H1 (cell line): ENCODE results near the gene CMKLR1. TPM values are rescaled to one million over a fixed set of nuclear protein-coding genes. Genes with fewer than 3 reads are reported as not detected.

Experiments
- CTCF ChIA-PET: fragments of 300-600 bp; sonication (Branson Sonifier 250); formaldehyde crosslinking; loops from one replicate; lab custom pipeline; 2021; ENCODE audit not compliant: partially characterized antibody; lab: Charles Lee
- POLR2A ChIA-PET: fragments of 300-600 bp; sonication (Branson Sonifier 250); formaldehyde crosslinking; loops from one replicate; lab custom pipeline; 2021; ENCODE audit warnings: inconsistent platforms; ENCODE audit not compliant: partially characterized antibody; lab: Charles Lee
- DNase-seq, 2 experiments: peaks; one replicate each; pipeline versions ENCODE4 v3.0.0 to v3.0.0-alpha.2; 2010 to 2022; ENCODE audit warnings: low spot score in 2 of 2, low read depth in 1 of 2, mixed read lengths in 1 of 2
- FAIRE-seq: peaks from 2 replicates; lab custom pipeline; 2011; peaks lifted over from hg19 to GRCh38; lab: Jason Lieb, UNC
- H2AFZ ChIP-seq: 2 replicates; pipeline ENCODE4 v1.8.1; 2012; ENCODE audit warnings: low read length, inconsistent platforms
- H2AK5ac ChIP-seq: 2 replicates; pipeline ENCODE4 v1.6.1; 2013; ENCODE audit warnings: low read depth, low read length
- H2BK120ac ChIP-seq: replicated peaks from 2 replicates; pipeline ENCODE3; 2013; ENCODE audit warnings: low read depth, low read length, inconsistent platforms
- H2BK12ac ChIP-seq: 2 replicates; pipeline ENCODE4 v1.6.1; 2013; ENCODE audit warnings: low read depth, low read length
- H2BK15ac ChIP-seq: 2 replicates; pipeline ENCODE4 v1.6.1; 2013; ENCODE audit warnings: low read length
- H2BK20ac ChIP-seq: 2 replicates; pipeline ENCODE4 v1.6.1; 2013; ENCODE audit warnings: low read length
- H2BK5ac ChIP-seq: 2 replicates; pipeline ENCODE4 v1.6.1; 2013; ENCODE audit warnings: low read depth, low read length
- H3K14ac ChIP-seq: 2 replicates; pipeline ENCODE4 v1.6.1; 2013; ENCODE audit warnings: inconsistent platforms; ENCODE audit not compliant: insufficient read length
- H3K18ac ChIP-seq: 2 replicates; pipeline ENCODE4 v1.6.1; 2013; ENCODE audit warnings: low read length; ENCODE audit errors: extremely low read depth
- H3K23ac ChIP-seq: 2 replicates; pipeline ENCODE4 v1.6.1; 2013; ENCODE audit warnings: inconsistent platforms; ENCODE audit not compliant: insufficient read length
- H3K23me2 ChIP-seq: 2 replicates; pipeline ENCODE4 v1.6.1; 2013; ENCODE audit warnings: low read depth, low read length
- H3K27ac ChIP-seq: 2 replicates; pipeline ENCODE4 v1.6.1; 2011; ENCODE audit warnings: low read depth, low read length, inconsistent platforms
- H3K27me3 ChIP-seq, 4 experiments: replicated peaks in 1 of 4; 1 replicate in 1 of 4; 2 replicates in 3 of 4; pipeline versions ENCODE4 v1.6.1 to v1.8.1; 2011 to 2013; ENCODE audit warnings: low read length in 3 of 4, mild to moderate bottlenecking in 3 of 4, inconsistent platforms in 2 of 4, mixed read lengths in 2 of 4, moderate library complexity in 1 of 4; ENCODE audit not compliant: control insufficient read depth in 3 of 4, insufficient read depth in 3 of 4; ENCODE audit errors: extremely low read depth in 1 of 4
- H3K36me3 ChIP-seq, 4 experiments: 2 replicates each; pipeline versions ENCODE4 v1.6.1 to v1.8.1; 2011 to 2013; ENCODE audit warnings: mild to moderate bottlenecking in 4 of 4, low read length in 3 of 4, moderate library complexity in 2 of 4, control low read depth in 1 of 4, inconsistent platforms in 1 of 4; ENCODE audit not compliant: insufficient read depth in 4 of 4, control insufficient read depth in 2 of 4
- H3K4ac ChIP-seq: replicated peaks from 2 replicates; pipeline ENCODE3; 2013; ENCODE audit warnings: low read length, low read depth, mixed read lengths, inconsistent platforms; ENCODE audit not compliant: insufficient read length
- H3K4me1 ChIP-seq, 4 experiments: replicated peaks in 1 of 4; 1 replicate in 1 of 4; 2 replicates in 3 of 4; pipeline versions ENCODE4 v1.6.1 to v1.8.1; 2011 to 2013; ENCODE audit warnings: low read length in 3 of 4, inconsistent platforms in 2 of 4, mixed read lengths in 1 of 4; ENCODE audit not compliant: insufficient read depth in 4 of 4, control insufficient read depth in 3 of 4
- H3K4me2 ChIP-seq, 2 experiments: 2 replicates each; pipeline versions ENCODE4 v1.6.1 to v1.8.1; 2011 to 2013; ENCODE audit warnings: low read depth in 2 of 2, low read length in 2 of 2, control low read depth in 1 of 2, inconsistent platforms in 1 of 2, mild to moderate bottlenecking in 1 of 2; ENCODE audit not compliant: insufficient read depth in 1 of 2
- H3K4me3 ChIP-seq, 4 experiments: fragments of 200-600, 300-600 bp in 1 of 4; sonication (generic), shearing (Covaris generic), sonication (Bioruptor Twin) in 1 of 4; 2 replicates each; pipeline versions ENCODE4 v1.5.1 to v1.8.1; 2011 to 2016; ENCODE audit warnings: low read length in 4 of 4, low read depth in 3 of 4, control low read depth in 2 of 4, inconsistent platforms in 2 of 4, mild to moderate bottlenecking in 2 of 4, mixed read lengths in 1 of 4, moderate library complexity in 1 of 4; ENCODE audit not compliant: insufficient read depth in 2 of 4; ENCODE audit errors: extremely low read depth in 1 of 4
- H3K56ac ChIP-seq: replicated peaks from 2 replicates; pipeline ENCODE3; 2013; ENCODE audit warnings: low read depth, mild to moderate bottlenecking, mixed read lengths, low read length, inconsistent platforms; ENCODE audit not compliant: insufficient read length
- H3K79me1 ChIP-seq: 2 replicates; pipeline ENCODE4 v1.6.1; 2013; ENCODE audit warnings: low read depth, low read length, control low read depth
- H3K79me2 ChIP-seq, 2 experiments: 2 replicates each; pipeline versions ENCODE4 v1.6.1 to v1.8.1; 2012 to 2013; ENCODE audit warnings: low read length in 2 of 2, mild to moderate bottlenecking in 2 of 2, inconsistent platforms in 1 of 2; ENCODE audit not compliant: insufficient read depth in 2 of 2, control insufficient read depth in 1 of 2
- H3K9ac ChIP-seq, 4 experiments: replicated peaks in 1 of 4; 1 replicate in 1 of 4; 2 replicates in 3 of 4; pipeline versions ENCODE4 v1.6.1 to v1.8.1; 2011 to 2013; ENCODE audit warnings: low read depth in 3 of 4, low read length in 3 of 4, control low read depth in 2 of 4, mild to moderate bottlenecking in 2 of 4, moderate library complexity in 2 of 4, inconsistent platforms in 1 of 4; ENCODE audit errors: extremely low read depth in 1 of 4
- H3K9me3 ChIP-seq, 2 experiments: 2 replicates each; pipeline versions ENCODE4 v1.6.1 to v1.8.1; 2012 to 2013; ENCODE audit warnings: mild to moderate bottlenecking in 2 of 2, moderate library complexity in 2 of 2, control low read depth in 1 of 2, inconsistent platforms in 1 of 2, low read depth in 1 of 2, low read length in 1 of 2, mixed read lengths in 1 of 2; ENCODE audit not compliant: insufficient read depth in 2 of 2
- H4K20me1 ChIP-seq, 2 experiments: replicated peaks in 1 of 2; 2 replicates each; pipeline versions ENCODE3 to v1.8.1; 2011 to 2013; ENCODE audit warnings: inconsistent platforms in 2 of 2, low read length in 2 of 2, mild to moderate bottlenecking in 1 of 2; ENCODE audit not compliant: insufficient read depth in 2 of 2, control insufficient read depth in 1 of 2
- H4K5ac ChIP-seq: 2 replicates; pipeline ENCODE4 v1.6.1; 2013; ENCODE audit warnings: low read length, low read depth, mixed read lengths, inconsistent platforms; ENCODE audit not compliant: insufficient read length
- H4K8ac ChIP-seq: 2 replicates; pipeline ENCODE4 v1.8.0; 2013; ENCODE audit warnings: mild to moderate bottlenecking, moderate library complexity, low read length, inconsistent platforms; ENCODE audit not compliant: insufficient read depth; ENCODE audit errors: extremely low read depth
- H4K91ac ChIP-seq: replicated peaks from 2 replicates; pipeline ENCODE3; 2013; ENCODE audit warnings: low read length, mixed read lengths, inconsistent platforms; ENCODE audit not compliant: insufficient read length
- CREB1 ChIP-seq: IDR thresholded peaks from 2 replicates; pipeline ENCODE4 v1.6.1; 2012; ENCODE audit warnings: inconsistent platforms
- FOSL1 ChIP-seq: IDR thresholded peaks from 2 replicates; pipeline ENCODE4 v1.6.1; 2011; ENCODE audit warnings: mild to moderate bottlenecking, low read depth, low read length, moderate library complexity; ENCODE audit not compliant: insufficient read depth
- HDAC2 ChIP-seq, 2 experiments: fragments of 300-600 bp in 1 of 2; sonication (generic) in 1 of 2; IDR thresholded peaks; 2 replicates each; pipeline ENCODE4 v1.6.1; 2011 to 2012; ENCODE audit warnings: low read depth in 2 of 2, low read length in 2 of 2, mild to moderate bottlenecking in 2 of 2, moderate library complexity in 2 of 2, borderline replicate concordance in 1 of 2, inconsistent platforms in 1 of 2
- NANOG ChIP-seq: IDR thresholded peaks from 2 replicates; pipeline ENCODE4 v1.6.1; 2011; ENCODE audit warnings: low read length, low read depth, mild to moderate bottlenecking, inconsistent platforms; ENCODE audit not compliant: insufficient read depth, poor library complexity, severe bottlenecking
- POLR2A ChIP-seq, 2 experiments: IDR thresholded peaks; 1 replicate in 1 of 2; 2 replicates in 1 of 2; pipeline ENCODE4 v1.6.1; 2011; ENCODE audit warnings: low read depth in 2 of 2, low read length in 2 of 2, mild to moderate bottlenecking in 2 of 2; ENCODE audit errors: control extremely low read depth in 1 of 2
- TAF1 ChIP-seq: IDR thresholded peaks from 2 replicates; pipeline ENCODE4 v1.6.1; 2011; ENCODE audit warnings: mild to moderate bottlenecking, low read depth, low read length
- WGBS, 2 experiments: shearing (Covaris generic) in 1 of 2; methylation state at CpG; one replicate each; pipeline versions ENCODE4 v1.1.6 to v1.1.7; 2013 to 2015; ENCODE audit warnings: low lambda C conversion rate in 2 of 2, mixed read lengths in 2 of 2, inconsistent platforms in 1 of 2, low coverage in 1 of 2, missing lambda C conversion rate in 1 of 2; ENCODE audit not compliant: insufficient replicate concordance in 2 of 2, insufficient coverage in 1 of 2, insufficient read length in 1 of 2; ENCODE audit errors: extremely low coverage in 1 of 2, missing lambda C conversion rate in 1 of 2; 5-methylcytosine and 5-hydroxymethylcytosine counted together
- polyA plus RNA-seq, 7 experiments: library from polyadenylated mRNA; depleted of rRNA in 3 of 7; stranded (reverse) in 5 of 7; unstranded in 2 of 7; fragments of >200 nt in 5 of 7; fragments of 200-250 nt in 2 of 7; gene quantifications; 1 replicate in 5 of 7; 2 replicates in 1 of 7; 4 replicates in 1 of 7; pipeline versions ENCODE4 v1.2.1 to v1.2.3, GENCODE V29; 2011 to 2013; ENCODE audit warnings: missing spikeins in 2 of 7, mixed read lengths in 2 of 7
- total RNA-seq: library from RNA; stranded (reverse); fragmentation: NEBNext Ultra II Directional; extraction: Animal tissue kit (Norgen Biotek cat#: 25700); gene quantifications from 2 replicates; pipeline ENCODE4 v1.2.1, GENCODE V29; 2021

CMKLR1 gene
- total and polyA plus RNA-seq, 2 of the 8 experiments (the other 6 are each of a cell fraction or from before 2014, with no cell fraction given), result 2.1 to 2.8 TPM

DNA sequence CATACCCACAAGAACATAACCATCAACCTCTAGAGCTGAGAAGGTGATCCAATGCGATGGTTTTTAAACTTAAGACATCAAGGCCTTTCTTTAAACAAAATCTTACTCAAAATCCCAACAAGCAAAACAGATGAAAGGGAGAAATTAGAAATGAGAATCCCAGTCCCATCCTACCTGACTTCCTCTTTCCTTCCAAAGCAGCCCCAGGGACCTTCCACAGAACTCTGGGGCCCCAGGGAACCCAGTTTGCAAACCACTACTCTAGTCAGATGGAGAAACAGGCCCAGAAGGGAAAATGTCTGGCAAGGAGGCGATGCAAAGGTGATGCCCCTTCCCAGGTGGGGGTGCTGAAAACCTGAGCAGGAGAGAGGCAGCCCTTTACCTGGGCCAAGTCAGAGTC is 29.0 kb upstream of the CMKLR1 start:
- no peak overlapping the region for H3K4me3 ChIP-seq
- no peaks in the 10 kb centered on the region; the same call in 1 of the 2 replicates for H3K79me1 ChIP-seq
- H3K79me2 ChIP-seq, result no peaks in the 10 kb centered on the region
- no peak overlapping the region for H3K4me2 ChIP-seq
- H3K9ac ChIP-seq, result no peak overlapping the region
- no peak overlapping the region for H2BK15ac ChIP-seq
- H3K27me3 ChIP-seq, result no peaks in the 10 kb centered on the region
- no peak overlapping the region for H4K5ac ChIP-seq
- no peak overlapping the region for H2AK5ac ChIP-seq
- H2BK12ac ChIP-seq, result no peak overlapping the region
- H2BK120ac ChIP-seq, result no peak overlapping the region
- no peak overlapping the region for H3K18ac ChIP-seq
- peaks cover 0 to 7% of the 10 kb centered on the region in 2 experiments for H4K20me1 ChIP-seq
- no peak overlapping the region for H4K8ac ChIP-seq
- H2AFZ ChIP-seq, result no peak overlapping the region
- H3K4ac ChIP-seq, result no peak overlapping the region
- H3K14ac ChIP-seq, result no peak overlapping the region
- no peak overlapping the region for H4K91ac ChIP-seq
- no peak for DNase-seq
- CTCF ChIA-PET, result interaction anchor here (0.7 to 2.6 kb wide), 7 partner anchors 25 to 305 kb away, joined by 3 to 9 read pairs (median 3); no protein-coding TSS in a partner anchor
- POLR2A ChIA-PET, result no interaction called here
- H3K9me3 ChIP-seq, result peaks cover 3 to 5% of the 10 kb centered on the region in 2 experiments; a peak in 2 of 4 replicates
- no peaks in the 10 kb centered on the region for H3K36me3 ChIP-seq
- no peak overlapping the region for H3K27ac ChIP-seq
- 82% methylated on average over 2 of the region's 2 CpGs; no CpG with 5 or more reads in 1 of the 2 experiments for WGBS, 2 experiments
- FAIRE-seq, result no peak
- H3K4me1 ChIP-seq, result peaks cover 0 to 6% (median 0%) of the 10 kb centered on the region in 4 experiments; a peak in 1 of 7 replicates
- TF ChIP-seq HDAC2 (IDR thresholded peaks at IDR 0.05; ENCODE audit: borderline replicate concordance in 1 of 2, low read depth in 2 of 2, low read length in 2 of 2), result no peak
- no peak for TF ChIP-seq POLR2A (IDR thresholded peaks at IDR 0.05; ENCODE audit: control extremely low read depth in 1 of 2, low read depth in 2 of 2, low read length in 2 of 2)
- no peak for TF ChIP-seq CREB1
- no peak for TF ChIP-seq FOSL1
- TF ChIP-seq TAF1, result no peak
- TF ChIP-seq NANOG, result no peak
- TF ChIP-seq, all 59 proteins: peak for 0
- Histone ChIP-seq H2BK5ac (no peak overlapping the region), H3K23ac (no peak overlapping the region), H2BK20ac (no peak overlapping the region), H3K23me2 (peaks cover 8% of the 10 kb centered on the region; the same call in 1 of the 2 replicates), H3K56ac (no peak overlapping the region)
